GM12801 (cell line): ENCODE results near the gene CNTLN.

Source experiments
- CTCF ChIP-seq: IDR thresholded peaks from one replicate; pipeline ENCODE4 v1.5.1; 2011; ENCODE audit warnings: control low read depth; ENCODE audit not compliant: insufficient read length; ENCODE audit errors: extremely low read depth

CNTLN gene

GRCh38 chr9:17148324-17148723, 13.5 kb downstream of the CNTLN start:
- TF ChIP-seq CTCF: no peak

DNA sequence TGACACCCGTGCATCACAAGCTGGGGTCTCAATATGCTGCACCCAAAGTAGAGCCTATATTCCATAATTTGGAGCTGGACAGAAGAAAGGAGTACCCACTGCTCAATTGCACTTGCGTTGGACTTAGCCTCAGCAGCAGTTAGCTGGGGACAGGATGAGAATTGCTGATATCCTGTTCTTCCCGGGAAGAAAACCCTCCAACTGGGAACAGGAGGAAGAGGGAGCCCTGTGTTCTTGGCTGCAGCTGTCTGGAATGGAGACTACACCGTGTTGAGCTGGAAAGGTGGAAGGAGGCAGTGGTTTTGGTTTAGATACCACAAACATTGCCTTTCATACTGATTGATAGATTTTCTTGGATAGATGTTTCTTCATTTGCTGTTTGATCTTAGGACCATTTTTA, 24.6 kb downstream of the CNTLN start:
- TF ChIP-seq CTCF: no peak

- no peak for TF ChIP-seq CTCF
Observed at GRCh38 chr9:17160327-17160726, 25.5 kb downstream of the CNTLN start.

GRCh38 chr9:17165764-17166163, 30.9 kb downstream of the CNTLN start:
- TF ChIP-seq CTCF: no peak

DNA sequence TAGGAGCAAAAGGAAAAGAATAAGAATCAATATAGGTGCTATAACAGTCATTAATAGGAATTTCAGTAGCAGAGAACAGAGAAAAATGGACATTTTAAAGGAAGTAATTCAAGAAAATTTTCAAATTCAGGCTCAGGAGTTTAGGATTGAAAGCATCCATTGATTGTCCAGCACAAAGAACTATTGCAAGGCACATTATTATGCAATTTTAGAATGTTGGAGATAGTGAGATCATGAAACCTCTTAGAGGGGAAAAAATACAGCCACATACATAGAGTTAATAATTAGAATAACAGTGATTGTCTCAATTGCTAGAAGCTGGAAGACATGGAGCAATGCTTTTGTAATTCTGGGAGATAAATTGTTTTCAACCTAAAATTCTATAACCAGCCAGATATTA, 31.5 kb downstream of the CNTLN start:
- no peak for TF ChIP-seq CTCF

DNA sequence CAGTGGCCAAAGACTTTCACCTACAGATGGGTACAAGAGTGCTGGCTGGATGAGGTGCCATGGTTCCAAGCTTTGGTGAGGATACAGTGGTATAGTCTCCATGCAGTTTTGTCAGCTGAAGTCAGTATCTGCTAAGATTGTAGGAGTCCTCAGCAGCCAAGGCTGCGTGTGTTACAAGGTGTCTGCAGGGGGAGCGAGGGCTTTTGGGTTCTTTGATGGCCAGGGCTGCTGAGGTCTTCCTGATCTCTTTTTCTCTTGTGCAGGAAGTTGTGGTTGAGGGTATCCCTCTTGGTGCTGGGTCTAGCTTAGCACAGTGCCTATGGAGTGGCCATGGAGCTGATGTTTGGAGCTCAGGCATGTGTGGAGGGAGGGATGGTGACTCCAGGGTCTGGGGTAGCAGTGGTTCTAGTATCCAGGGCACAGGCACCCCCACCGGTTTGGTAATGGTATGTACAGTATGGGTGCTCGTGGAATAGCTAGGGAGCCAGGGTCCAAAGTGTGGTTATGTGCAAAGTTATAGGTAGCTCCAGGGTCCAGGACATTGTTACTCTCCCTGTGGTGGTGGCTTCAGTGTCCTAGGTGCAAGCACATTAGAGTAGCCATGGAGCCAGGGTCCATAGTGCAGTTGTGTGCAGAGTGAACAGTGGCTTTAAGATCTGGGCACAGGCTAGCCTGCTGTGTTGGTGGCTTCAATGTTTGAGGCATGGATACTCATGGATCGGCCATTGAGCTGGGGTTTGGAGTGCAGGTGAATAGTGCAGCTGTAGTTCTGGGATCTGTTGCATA, 36.7 kb downstream of the CNTLN start:
- no peak for TF ChIP-seq CTCF

- no peak for TF ChIP-seq CTCF
Observed at GRCh38 chr9:17185481-17186029, 50.7 kb downstream of the CNTLN start.
